ENCODE results near the gene MRPS24.
"Not testable (repeated sequence)": the region's sequence is repeated elsewhere in the genome, so short reads cannot be mapped to it uniquely, and the experiment has no call there.

Gene MRPS24

DNA sequence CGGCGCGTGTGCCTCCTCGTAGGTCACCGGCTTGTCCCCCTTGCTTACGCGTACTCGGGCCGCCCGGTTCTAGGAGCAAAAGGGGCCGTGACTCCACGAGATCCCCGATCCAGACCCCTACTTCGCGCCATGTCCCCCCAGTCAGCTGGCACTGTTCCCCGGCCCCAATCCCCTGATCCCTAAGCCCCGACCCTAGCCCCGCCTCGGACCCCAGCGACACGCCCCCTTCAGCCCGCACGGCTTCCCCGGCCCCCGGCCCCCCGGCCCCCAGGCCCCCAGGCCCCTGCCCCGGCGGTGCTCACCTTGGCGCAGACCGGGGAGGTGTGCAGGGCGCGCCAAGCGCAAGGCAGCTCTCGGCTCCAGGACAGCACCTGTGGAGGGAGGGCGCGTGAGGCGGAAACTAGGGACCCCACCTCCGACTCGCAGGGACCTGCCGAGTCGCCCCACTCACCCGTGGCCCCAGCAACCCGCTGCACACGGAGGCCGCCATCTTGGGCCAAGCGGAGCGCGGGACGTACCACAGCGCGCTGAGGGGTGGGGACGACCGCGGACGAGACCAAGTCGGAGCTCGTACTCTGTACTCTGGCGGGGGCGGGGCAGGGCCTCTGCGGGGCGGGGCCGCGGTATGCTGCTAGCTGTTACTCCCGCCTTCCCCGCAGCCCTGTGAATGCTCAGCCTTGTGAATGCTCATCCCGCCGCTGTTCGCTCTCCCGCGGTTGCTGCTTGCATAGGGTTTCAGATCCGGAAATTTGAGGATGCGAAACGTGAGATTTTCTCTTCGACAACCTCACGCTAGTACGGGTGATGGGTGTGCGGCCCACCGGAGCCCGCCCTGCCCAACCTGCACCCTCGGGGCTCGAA, at the start of gene MRPS24:
MRPS24 (minus strand) TSS at position 512 of the 861 bp plus-strand sequence; CDS start at position 490, 22 bp downstream.
- DNase-seq (ENCODE audit: low spot score) = peak; percentile 90

DNA sequence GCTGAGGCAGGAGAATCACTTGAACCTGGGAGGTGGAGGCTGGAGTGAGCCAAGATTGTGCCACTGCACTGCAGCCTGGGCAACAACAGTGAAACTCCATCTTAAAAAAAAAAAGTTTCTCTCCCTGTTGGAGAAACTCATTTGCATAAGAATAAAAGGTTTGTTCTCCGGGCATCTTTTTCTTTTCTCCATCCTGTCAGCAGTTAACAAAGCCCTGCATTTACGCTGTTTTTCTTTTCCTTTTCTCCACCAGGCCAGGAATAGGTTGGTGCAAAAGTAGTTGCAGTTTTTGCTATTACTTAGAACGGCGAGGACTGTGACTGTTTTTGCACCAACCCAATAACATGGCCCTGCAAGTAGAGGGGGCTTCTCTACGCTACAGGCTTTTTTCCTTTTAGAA, 46.6 kb upstream of the MRPS24 start:
- no peak for DNase-seq (ENCODE audit: low spot score)

DNA sequence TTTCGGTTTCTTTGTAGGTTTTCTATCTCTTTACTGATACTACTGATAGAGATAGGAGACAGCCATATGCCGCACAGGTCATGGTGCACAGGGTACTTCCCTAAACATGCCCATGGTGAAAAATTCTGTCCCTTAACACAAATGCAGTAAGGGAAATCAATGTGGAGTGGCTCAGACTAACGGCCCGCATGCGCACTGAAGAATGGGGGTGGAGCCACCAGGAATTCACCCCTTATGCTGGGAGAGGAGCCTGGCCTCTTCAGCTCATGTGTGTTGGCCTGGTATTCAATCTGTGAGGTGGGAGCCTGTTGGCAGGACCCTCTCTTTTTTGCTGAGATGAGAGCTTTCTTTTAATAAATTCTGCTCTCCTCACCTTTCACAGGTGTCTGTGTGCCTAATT, 45.5 kb upstream of the MRPS24 start:
- DNase-seq (ENCODE audit: low spot score) = no peak

DNA sequence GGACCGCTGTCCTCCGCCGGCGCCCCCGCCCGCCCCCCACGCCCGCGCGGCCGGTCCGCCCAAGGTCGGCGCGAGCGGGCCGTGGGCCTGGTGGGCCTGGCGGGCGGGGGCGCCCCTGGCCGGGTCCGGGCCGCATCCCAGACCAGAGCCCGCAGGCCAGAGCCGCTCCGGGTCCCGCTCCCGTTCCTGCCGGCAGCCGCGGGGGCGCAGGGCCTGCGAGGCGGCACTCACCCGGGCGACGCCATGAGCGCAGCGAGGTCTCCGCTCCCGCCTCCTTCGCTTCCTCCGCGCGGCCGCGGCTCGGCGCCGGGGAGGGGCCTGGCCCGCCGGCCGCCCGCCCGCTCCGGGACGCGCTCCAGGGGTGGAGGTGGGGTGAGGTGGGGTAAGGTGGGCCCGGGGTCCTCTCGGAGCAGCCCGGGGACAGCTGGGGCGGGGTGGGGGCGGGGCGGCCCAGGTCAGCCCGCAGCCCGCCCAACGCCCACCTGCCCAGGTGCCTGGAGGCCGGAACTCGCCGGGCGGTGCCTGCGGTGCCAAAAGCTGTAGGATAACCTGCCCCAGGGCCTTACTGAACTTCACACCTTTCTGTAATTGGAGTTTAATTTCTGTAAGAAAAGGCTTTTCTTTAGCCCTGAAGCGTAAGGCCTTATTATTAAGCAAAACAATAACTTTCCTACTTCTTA, 37.2 kb upstream of the MRPS24 start, which contains the start of gene URGCP:
URGCP (minus strand) TSS at position 266 of the 680 bp plus-strand sequence; CDS start at position 245, 21 bp downstream.
- DNase-seq (ENCODE audit: low spot score) = no peak

DNA sequence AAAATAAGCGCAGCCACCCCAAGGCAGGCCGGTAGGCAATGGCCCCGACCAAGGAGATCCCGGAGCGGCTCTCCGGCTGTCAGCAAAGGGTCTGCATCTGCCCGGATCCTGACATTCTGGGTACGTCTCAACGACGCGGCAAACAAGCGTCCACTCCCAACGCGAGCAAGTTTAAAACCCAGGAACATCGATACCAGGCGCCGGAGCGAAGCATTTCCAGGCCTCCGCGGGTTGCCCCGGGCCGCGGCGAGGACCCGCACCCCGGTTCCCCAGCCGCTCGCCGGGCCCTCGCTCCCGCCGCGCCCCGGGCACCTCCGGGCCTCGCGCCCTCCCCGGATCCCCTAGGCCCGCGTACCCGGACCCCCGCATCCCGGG, 36.6 kb upstream of the MRPS24 start:
- no peak for DNase-seq (ENCODE audit: low spot score)

DNA sequence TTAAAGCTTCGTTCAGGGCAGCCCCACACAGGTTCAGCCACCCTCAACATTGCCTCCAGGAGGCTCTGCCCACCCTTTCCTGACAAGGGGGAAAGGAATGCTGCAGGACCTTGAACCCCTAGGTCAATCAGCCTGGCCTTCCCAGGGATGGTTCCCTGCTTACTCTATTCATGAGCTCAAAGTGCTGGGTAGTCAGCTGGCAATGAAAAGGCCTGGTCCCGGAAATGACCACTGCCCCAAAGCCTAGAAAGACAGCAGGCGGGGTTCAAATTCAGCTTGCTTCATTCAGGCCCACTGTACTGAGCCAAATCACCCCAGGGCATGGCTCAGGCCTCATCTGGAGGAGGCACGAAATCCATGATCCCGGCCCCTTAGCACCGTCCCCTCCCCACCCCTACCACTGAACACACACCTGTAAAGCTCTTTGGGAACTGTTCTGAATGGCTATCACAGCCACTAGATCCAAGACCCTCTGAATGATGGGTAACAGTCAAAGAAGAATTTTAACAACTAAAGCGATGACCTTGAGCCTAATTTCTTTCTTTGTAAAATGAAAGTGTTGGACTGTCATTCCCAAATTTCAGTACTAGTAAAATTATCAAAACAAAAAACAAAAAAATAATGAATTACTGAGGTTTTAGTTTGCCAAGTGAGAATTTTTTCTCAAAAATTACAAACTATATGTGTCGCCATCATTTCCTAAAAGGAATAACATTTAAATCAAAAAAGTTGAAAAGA, 36.1 kb upstream of the MRPS24 start:
- DNase-seq (ENCODE audit: low spot score) = no peak

DNA sequence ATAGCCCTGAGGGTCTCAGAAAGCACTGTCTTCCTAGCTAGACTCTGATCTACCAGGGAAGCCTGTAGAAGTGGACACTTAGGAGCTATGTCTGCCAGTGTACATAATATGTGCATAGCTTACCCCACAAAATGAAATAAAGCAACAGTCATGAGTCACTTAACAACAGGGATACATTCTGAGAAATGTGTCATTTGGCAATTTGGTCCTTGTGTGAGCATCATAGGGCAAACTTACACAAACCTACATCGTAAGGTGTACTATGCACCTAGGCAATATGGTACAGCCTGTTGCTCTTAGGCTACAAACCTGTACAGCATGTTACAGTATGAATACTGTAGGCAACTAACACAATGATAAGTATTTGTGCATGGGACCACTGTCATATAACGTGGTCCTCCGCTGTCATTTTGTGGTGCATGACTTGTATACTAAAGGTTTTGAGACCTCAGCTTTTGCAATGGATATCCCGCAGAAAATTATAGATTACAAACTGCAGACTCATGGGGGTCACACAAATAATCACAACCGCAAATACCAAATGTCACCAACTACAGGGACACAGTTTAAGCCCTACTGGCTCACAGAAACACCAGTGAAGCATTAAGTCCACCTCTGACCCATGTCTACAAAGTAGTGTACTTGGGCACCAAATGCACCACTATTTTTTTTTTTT, 35.4 kb upstream of the MRPS24 start:
- DNase-seq (ENCODE audit: low spot score) = no peak

DNA sequence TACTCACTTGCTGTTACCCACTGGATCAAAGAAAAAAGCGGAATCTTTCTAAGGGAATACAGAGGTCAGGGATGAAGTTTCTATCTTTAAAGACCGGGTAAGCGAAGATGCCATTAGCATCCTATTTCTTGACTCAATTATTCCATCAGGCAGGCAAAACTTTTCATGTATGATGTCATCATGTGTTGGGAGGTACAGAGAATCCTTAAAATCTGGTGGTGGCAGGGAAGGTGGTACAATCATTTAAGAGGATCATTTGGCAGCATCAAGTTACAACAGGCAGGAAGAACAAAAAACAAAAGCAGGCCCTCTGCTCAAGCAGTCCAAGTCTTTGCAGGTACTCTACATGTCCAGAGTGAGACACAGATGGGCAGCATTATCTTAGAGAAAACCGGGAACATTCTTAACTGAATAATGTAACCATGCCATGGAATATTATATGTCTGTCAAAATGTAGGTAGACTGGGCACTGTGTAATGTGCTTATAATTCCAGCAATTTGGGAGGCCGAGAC, 33.3 kb upstream of the MRPS24 start:
- no peak for DNase-seq (ENCODE audit: low spot score)

DNA sequence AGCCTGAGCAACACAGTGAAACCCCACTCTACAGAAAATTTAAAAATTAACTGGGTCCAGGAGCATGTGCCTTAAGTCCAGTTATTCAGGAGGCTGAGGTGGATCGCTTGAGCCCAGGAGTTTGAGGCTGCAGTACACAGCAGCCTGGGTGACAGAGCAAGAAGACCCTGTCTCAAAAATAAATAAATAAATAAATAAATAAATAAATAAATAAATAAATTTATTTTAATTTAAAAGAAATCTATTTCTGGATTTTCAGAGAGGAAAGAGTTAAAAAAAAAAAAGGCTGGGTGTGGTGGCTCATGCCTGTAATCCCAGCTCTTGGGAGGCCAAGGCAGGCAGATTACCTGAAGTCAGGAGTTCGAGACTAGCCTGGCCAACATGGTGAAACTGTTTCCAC, 29.3 kb upstream of the MRPS24 start:
- DNase-seq (ENCODE audit: low spot score) = not testable (repeated sequence)

DNA sequence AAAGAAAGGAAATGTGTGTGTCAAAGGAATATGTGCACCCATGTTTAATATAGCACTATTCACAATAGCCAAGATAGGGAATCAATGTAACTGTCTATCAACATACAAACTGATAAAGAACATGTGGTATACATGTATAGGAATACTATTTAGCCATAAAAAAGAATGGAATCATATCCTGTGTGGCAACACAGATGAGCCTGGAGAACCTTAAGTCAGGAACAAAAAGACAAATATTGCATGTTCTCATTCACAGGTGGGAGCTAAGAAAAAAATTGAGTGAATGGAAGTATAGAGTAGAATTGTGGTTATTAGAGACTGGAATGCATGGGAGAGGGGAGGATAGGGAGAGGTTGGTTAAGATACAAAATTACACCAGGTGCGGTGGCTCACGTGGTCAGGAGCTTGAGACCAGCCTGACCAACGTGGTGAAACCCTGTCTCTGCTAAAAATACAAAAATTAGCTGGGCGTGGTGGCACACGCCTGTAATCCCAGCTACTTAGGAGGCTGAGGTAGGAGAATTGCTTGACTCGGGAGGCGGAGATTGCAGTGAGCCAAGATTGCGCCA, 26.6 kb upstream of the MRPS24 start:
- no peak for DNase-seq (ENCODE audit: low spot score)

DNA sequence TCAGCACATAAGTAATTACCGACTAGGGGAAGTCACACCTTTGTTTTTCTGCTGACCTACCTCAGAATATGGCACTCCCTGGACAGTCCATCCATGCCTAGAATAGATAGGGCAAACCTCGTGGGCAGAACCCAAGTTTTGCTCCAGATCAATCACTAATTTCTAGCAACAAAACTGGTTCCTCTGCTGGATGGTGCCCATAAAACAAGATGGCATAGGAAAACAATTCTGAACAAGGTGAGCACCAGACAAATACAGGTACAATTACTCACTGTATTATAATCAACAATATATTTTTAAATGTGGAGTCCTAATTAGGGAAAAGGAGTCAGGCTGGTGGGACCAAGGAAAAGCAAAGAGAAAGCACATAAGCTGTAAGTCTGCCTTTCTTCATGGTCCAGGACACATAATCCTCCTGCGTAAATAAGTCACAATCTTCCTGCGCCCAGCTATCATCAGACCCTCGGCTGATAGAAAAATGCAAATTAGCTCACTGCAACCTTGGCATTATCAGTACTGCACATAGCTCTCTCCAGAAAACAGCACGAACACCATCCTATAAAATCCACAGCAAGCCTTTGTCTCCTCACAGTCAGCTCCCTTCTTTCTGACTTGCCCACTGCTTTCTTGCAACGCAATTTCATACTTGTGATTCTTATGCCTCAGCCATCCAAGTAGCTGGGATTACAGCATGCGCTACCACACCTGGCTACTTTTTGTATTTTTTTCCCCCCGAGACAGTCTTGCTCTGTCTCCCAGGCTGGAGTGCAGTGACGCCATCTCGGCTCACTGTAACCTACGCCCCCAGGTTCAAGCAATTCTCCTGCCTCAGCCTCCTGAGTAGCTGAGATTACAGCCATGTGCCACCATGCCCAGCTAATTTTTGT, 22.0 kb upstream of the MRPS24 start:
- DNase-seq (ENCODE audit: low spot score) = no peak

DNA sequence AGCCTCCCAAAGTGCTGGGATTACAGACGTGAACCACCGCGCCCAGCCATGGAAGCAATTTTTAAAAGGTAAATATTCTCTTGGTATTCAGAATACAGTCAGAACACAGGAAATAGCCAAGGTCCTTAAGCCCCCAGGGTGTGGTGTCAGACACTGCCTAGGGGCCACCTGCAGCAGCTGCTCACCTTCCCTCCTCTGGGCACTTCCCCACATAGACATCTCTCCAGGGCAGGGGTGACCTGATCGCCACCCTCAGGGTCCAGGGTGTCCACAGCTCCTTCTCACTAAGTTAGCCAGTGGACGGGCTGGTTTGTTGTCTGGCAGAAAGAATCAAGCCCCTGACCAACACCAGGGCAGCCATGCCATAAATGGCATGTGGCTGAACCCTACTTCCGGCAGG, 21.2 kb upstream of the MRPS24 start:
- no peak for DNase-seq (ENCODE audit: low spot score)

DNA sequence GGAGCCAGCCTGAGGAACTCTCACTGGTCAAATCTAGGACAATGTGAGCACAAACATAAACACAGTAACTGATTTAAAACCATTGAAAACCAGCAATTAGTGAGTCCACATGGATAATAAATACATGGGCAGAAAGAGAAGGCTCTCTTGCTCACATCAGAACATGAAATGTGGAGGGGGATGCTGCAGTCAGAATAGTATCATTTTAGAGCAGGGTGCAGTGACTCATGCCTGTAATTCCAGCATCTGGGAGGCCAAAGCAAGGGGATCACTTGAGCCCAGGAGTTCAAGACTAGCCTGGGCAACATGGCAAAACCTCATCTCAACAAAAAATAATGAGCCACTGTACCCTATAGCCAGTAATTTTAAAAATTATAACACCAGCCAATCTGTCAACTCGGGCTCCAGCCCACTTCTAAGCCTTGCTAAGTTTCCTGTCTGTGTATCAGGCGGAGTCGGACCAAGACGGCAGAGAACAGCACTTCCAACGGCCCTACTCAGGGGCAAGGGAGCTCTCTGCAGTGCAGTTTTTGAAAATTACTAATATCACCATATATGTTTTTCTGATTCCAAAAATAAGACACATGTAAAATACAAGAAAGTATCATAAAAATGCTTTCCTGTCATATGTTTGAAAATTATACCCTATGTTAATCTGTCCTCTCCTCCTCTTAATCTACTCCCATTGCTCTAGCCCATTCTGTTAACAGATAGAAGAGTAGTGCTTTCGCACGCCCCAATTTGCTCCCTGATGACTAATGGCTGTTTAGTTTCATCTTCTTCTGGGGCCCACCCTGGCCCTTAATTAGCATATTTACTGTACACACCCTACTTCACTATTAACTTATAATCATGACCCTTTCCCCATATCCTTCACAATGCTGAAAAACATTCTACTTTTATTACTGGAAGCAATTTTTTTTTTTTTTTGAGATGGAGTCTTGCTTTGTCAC, 20.0 kb upstream of the MRPS24 start:
- DNase-seq (ENCODE audit: low spot score) = peak; percentile 62

DNA sequence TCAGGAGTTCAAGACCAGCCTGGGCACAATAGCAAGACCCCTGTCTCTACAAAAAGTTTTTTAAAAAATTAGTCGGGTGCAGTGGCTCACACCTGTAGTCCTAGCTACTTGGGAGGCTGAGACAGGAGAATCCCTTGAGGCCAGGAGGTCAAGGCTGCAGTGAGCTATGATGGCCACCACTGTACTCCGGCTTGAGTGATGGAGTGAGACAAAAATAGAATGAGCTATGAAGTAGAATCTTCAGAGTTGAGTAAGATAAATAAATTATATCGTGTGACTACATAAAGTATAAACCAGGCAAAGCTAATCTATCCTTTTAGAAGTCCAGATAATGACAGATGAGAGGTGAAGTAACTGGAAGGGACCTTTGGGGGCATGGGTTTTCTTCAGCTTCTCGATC, 15.3 kb upstream of the MRPS24 start:
- DNase-seq (ENCODE audit: low spot score) = no peak

DNA sequence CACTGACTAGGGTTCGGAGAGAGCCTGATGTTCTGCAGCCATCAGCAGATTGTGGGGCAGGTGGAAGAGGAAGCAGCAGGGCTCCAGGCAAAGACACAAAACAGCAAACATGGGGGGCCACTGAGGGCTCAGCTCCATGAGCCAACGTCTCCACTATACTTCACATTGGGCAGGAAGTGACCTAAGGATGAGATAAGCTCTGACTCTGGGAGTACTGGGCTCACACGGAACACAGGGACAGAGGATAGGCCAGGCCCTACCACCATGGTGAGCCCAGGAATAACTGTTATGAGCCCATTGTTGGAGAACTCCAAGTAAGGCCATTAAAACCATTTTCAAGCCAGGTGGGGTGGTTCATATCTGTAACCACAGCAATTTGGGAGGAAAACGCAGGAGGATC, 14.9 kb upstream of the MRPS24 start:
- no peak for DNase-seq (ENCODE audit: low spot score)

DNA sequence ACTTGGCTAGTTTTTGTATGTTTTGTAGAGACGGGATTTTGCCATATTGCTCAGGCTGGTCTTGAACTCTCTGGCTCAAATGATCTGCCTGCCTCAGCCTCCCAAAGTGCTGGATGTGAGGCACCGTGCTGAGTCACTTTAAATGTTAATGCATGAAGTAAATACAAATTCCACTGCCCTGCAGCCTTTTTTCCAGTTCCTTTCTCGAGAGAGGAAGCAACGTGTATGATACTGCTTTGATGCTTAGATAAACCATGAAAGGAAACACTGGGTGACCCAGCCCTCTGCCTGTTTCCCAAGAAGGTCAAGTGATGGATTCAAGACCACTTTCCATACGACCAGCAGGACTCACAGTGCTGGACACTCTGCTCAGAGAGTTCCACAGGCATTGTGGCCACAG, 11.3 kb upstream of the MRPS24 start:
- DNase-seq (ENCODE audit: low spot score) = no peak

DNA sequence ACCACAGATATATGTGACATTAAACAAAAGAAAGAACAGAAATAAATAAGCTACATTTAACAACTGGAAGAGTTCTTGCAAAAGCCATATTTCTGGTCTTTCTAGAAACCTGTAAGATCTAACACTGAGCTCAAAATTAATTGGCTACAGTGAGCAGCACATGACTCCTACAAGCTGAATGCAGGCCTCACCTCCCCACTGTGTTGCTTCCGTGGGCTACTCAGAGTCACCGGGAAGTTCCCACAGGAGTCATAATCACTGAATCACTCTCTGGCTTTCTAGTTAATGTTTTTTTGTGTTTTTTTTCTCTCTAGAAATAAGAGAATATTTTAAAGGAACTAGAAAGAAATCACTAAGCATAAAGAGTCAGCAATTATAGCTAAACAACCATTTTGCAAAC, 10.2 kb upstream of the MRPS24 start:
- DNase-seq (ENCODE audit: low spot score) = no peak

DNA sequence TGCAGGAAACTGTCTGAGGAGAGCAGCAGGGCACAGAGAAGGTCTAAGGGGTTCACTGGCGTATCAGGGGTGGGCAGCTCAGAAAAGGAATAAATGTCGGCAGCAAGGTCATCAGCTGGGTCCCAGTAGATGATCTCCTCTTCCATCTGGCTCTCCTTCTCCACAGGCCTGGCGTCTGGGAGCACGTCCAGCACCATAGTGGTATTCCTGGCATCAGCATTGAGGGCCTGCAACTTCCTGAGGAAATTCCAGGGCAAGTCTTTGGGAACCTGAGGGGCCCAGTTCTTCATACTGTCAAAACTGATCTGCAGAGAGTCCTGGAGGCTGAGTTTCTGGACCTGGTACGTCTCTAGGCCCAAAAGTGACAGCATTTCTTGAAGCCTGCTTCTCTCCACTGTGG, 9.6 kb upstream of the MRPS24 start:
- no peak for DNase-seq (ENCODE audit: low spot score)

All from hematopoietic multipotent progenitor cell treated with erythropoietin and hydrocortisone succinate and interleukin-3 and kit ligand, for 17 days (in vitro differentiated cells).